GM12801 (cell line): ENCODE results near the gene CCDC88C.

ENCODE experiments used
- TF ChIP-seq, protein P1 (sequence below): IDR thresholded peaks from one replicate; pipeline ENCODE4 v1.5.1; 2011; ENCODE audit warnings: control low read depth; ENCODE audit not compliant: insufficient read length; ENCODE audit errors: extremely low read depth

Gene CCDC88C

DNA sequence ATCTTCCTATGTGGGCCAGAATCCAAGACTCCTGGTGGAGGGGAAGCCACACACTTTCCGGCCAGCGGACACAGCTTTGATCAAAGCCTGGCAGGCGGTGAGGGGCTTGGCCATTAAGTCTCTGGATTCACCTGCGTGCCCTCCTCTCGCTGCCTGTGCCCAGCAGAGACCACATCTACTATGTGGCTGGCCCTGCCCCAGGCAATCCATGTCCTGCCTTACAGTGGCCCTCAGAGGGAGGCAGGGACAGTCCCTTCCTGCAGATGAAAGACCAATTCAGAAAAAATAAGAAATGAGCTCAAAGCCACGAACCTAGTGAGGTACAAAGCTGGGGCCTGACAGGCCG, 90.4 kb downstream of the CCDC88C start:
- TF ChIP-seq, protein P1, sequence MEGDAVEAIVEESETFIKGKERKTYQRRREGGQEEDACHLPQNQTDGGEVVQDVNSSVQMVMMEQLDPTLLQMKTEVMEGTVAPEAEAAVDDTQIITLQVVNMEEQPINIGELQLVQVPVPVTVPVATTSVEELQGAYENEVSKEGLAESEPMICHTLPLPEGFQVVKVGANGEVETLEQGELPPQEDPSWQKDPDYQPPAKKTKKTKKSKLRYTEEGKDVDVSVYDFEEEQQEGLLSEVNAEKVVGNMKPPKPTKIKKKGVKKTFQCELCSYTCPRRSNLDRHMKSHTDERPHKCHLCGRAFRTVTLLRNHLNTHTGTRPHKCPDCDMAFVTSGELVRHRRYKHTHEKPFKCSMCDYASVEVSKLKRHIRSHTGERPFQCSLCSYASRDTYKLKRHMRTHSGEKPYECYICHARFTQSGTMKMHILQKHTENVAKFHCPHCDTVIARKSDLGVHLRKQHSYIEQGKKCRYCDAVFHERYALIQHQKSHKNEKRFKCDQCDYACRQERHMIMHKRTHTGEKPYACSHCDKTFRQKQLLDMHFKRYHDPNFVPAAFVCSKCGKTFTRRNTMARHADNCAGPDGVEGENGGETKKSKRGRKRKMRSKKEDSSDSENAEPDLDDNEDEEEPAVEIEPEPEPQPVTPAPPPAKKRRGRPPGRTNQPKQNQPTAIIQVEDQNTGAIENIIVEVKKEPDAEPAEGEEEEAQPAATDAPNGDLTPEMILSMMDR: no peak

DNA sequence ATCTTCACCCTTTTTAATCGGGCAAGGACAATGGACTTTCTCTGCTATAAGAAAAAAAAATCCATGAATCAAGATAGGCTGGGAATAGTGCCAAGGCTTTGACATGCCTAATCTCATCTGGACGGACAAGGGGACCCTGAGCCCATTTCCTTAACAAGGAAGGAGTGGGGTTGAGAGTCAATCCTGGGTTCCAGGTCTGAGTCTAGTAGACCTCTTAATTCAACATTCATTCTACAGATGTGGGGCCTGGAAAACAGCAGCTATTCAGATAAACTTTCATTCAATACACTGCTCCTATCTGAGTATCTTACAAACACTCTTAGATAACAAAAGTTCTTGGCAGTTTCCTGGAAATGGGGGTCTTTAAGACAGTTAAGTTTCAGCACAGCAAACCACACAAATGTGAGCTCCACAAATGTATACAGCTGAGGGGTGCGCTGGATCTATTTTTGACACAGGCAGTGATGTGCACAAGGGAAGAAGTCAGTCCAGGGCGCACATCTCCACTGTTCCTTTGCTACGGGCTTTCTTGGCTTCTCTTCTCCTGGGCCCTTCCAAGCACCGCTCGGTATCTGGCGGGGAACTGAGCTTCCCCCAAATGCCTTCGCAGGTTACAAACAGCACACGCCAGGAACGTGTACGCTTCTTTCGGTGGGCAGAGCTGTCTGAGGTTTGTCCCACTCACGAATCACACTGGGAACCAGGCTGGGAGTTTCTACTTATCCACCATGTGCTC, 90.9 kb downstream of the CCDC88C start:
- TF ChIP-seq, protein P1: no peak

DNA sequence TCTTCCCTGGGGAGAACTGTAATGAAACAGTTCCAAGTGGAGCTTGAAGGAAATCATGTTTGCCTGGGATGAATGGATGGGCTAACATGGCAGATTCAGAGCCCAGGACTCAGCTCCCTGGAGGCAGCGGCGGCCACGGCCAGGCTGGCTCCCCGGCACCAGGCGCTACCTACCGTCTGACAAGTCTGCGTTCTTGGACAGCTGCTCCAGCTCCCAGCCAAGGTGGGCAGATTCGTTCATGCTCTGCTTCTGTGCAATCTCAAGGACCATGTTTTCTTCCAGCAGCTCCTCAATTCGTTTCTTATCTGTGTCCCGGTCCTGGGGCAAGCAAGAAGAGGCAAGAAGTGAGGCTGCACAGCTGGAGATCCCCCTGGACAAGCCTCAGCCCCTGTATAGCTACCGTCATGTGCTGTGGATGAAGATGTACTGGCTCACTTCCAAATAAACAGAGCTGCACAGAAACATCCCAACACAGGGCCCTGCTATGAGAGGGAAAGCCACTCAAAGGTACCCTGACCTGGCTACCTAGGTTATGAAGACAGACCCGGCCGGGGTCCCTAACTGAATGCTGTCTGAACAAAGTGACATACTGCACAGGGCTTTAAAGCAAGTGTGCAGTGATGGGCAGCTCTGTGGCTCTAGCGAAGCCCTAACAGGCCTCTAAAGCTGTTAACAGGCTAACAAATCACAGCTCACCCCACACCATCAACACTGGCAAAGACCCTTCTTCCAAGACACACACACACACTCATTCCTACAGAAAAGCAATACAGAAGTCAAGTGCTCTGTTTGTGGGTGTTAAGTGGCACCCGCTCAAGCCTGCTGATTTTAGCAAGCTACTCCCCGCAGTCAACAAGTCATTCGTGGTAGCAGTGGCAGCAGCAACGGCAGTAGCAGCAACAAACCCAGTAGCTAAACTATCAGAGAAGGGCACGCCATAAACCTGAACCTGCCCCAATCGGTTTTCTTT, 92.7 kb downstream of the CCDC88C start:
- TF ChIP-seq, protein P1: no peak

DNA sequence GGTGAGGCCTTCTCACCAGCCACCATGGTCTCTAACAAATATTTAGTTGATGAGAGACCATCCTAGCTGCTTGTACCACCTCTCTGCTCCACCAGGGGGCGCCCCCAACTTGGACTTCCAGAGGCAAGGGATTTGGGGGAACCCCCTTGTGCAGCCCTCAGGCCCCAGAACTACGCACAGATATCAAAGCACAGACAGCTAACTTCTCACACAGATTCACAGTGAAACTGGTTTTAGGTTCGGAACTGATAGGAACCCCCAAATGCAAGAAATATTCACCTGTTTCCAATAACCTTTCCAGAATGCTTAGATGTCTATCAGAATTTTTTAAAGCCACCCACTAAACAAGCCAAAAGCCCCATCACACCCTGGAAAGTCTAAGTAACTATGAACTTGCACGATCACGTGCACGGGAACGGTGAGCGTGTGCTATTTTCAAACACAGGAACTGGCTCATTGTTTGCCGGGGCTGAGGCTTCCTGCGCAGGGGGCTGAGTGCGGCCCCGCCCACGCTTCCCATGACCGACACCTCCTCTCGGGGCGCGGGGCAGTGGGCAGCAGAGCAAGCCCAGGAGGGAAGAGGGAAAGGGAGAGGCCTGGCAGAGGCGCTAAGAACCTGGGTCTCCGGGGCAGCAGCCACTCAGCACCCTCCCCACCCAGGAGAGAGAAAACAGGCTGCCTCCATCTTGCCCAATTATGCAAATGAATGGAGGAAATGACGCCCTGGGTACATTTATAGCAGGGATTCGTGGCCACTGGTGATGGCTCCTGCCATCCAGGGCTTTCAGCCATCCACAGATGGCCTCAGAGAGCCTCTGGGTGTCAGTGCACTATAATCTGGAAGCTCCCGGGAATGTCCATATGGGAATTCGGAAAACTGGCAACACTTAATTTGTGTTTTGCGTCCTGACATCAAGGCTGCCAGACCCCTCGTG, 93.7 kb downstream of the CCDC88C start:
- TF ChIP-seq, protein P1: no peak

DNA sequence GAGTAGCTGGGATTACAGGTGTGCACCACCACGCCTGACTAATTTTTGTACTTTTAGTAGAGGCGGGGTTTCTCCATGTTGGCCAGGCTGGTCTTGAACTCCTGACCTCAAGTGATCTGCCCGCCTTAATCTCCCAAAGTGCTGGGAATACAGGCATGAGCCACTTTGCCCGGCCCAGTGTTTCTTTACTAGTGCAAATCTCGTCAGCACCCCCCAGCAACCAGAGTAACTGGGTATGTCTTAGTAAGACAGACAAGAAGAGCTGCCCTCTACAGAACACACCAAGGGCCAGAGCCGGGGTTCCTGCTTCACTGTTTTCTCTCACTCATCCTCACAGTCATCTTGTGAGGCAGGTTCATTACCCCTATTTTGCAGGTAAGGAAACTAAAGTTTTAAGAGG, 94.6 kb downstream of the CCDC88C start:
- TF ChIP-seq, protein P1: no peak

DNA sequence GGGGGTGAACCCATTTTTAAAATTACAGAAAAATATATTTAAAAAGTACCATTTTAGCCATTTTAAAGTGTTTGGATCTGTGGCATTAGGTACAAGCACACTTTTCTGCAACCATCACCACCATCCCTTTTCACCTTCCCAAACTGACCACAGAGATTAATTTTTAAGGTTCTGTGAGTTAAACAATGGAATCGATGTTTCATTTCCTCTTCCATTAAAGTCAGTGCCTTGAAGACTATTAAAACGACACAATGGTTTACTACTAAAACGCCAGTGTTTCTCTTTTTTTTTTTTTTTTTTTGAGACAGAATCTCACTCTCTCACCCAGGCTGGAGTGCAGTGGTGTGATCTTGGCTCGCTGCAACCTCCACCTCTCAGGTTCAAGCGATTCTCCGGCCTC, 95.0 kb downstream of the CCDC88C start:
- TF ChIP-seq, protein P1: no peak
